ENCODE measurements around the gene ZNF683.
"Not testable (repeated sequence)": the region's sequence is repeated elsewhere in the genome, so short reads cannot be mapped to it uniquely, and the experiment has no call there.

ZNF683 gene

GRCh38 chr1:26385063-26385462, 12.5 kb upstream of the ZNF683 start:
- not testable (repeated sequence) for DNase-seq (ENCODE audit: low read depth)

- DNase-seq (ENCODE audit: low read depth): no peak
These were observed 11.5 kb upstream of the ZNF683 start for GRCh38 chr1:26384076-26384475.

GRCh38 chr1:26378879-26379251, 6.3 kb upstream of the ZNF683 start:
- DNase-seq (ENCODE audit: low read depth): no peak

- DNase-seq (ENCODE audit: low read depth): peak; percentile 97
These were observed 5.7 kb upstream of the ZNF683 start for GRCh38 chr1:26378088-26378878.

GRCh38 chr1:26376050-26376449, 3.5 kb upstream of the ZNF683 start:
- DNase-seq (ENCODE audit: low read depth): no peak

GRCh38 chr1:26375081-26375480, 2.5 kb upstream of the ZNF683 start:
- no peak for DNase-seq (ENCODE audit: low read depth)

GRCh38 chr1:26374361-26374760, 1.8 kb upstream of the ZNF683 start:
- DNase-seq (ENCODE audit: low read depth): not testable (repeated sequence)

- DNase-seq (ENCODE audit: low read depth): no peak
These were observed 1.2 kb upstream of the ZNF683 start for GRCh38 chr1:26373789-26374188.

- no peak for DNase-seq (ENCODE audit: low read depth)
These were observed 731 bp upstream of the ZNF683 start for GRCh38 chr1:26373281-26373680.

- no peak for DNase-seq (ENCODE audit: low read depth)
These were observed 511 bp downstream of the ZNF683 start for GRCh38 chr1:26372039-26372438.

GRCh38 chr1:26370591-26371382, 1.8 kb downstream of the ZNF683 start:
- no peak for DNase-seq (ENCODE audit: low read depth)

GRCh38 chr1:26368486-26368885, 4.1 kb downstream of the ZNF683 start:
- no peak for DNase-seq (ENCODE audit: low read depth)

- no peak for DNase-seq (ENCODE audit: low read depth)
These were observed 4.5 kb downstream of the ZNF683 start for GRCh38 chr1:26368006-26368405.

GRCh38 chr1:26367441-26367840, 5.1 kb downstream of the ZNF683 start:
- DNase-seq (ENCODE audit: low read depth): no peak

- no peak for DNase-seq (ENCODE audit: low read depth)
These were observed 7.6 kb downstream of the ZNF683 start for GRCh38 chr1:26364956-26365355.

- no peak for DNase-seq (ENCODE audit: low read depth)
These were observed 8.8 kb downstream of the ZNF683 start for GRCh38 chr1:26363549-26364448.

- no peak for DNase-seq (ENCODE audit: low read depth)
These were observed 10.2 kb downstream of the ZNF683 start for GRCh38 chr1:26362331-26362730.

GRCh38 chr1:26361605-26362122, 10.9 kb downstream of the ZNF683 start:
- DNase-seq (ENCODE audit: low read depth): no peak

- DNase-seq (ENCODE audit: low read depth): no peak
These were observed 11.5 kb downstream of the ZNF683 start for GRCh38 chr1:26360807-26361604.

- no peak for DNase-seq (ENCODE audit: low read depth)
These were observed 12.4 kb downstream of the ZNF683 start for GRCh38 chr1:26359981-26360806.
